Measurements from ENCODE around the gene PPCS.

Gene PPCS

DNA sequence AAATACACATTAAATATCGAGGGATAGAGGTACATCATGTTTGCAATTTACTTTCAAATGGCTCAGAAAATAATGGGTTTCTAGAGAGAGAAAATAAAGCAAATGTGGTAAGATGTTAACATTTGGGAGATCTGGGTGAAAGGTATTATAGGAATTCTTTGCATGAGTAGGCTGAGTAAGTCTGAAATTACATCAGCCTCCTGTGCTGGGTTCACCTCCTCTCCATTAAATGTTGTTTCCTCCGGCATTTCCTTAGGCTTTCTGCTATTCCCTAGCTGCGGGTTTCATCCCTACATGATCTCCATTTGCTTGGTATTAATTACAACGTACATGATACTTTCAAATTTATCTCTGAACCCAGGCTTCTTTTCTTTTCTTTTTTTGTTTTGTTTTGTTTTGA is 32.1 kb upstream of the PPCS start:
- Histone ChIP-seq H3K9me3 (ENCODE audit: control insufficient read depth, low read length) (no peaks in the 10 kb centered on the region), H3K27ac (ENCODE audit: insufficient read depth, low read length, poor library complexity, severe bottlenecking) (no peak overlapping the region), H3K4me1 (ENCODE audit: control insufficient read depth, insufficient read depth, low read length, poor library complexity, severe bottlenecking) (no peaks in the 10 kb centered on the region), H3K36me3 (ENCODE audit: control insufficient read depth, insufficient read depth, low read length) (no peaks in the 10 kb centered on the region), H3K27me3 (replicated peaks; ENCODE audit: control insufficient read depth, insufficient read depth, low read length, poor library complexity, severe bottlenecking) (no peaks in the 10 kb centered on the region), H3K4me3 (ENCODE audit: insufficient read depth, low read depth, low read length, poor library complexity, severe bottlenecking) (no peak overlapping the region)
- no peak for DNase-seq

GRCh38 chr1:42427240-42427639 is 29.1 kb upstream of the PPCS start:
- no peaks in the 10 kb centered on the region for H3K36me3 ChIP-seq (ENCODE audit: control insufficient read depth, insufficient read depth, low read length)
- no peak for DNase-seq
- no peak overlapping the region for H3K4me3 ChIP-seq (ENCODE audit: insufficient read depth, low read depth, low read length, poor library complexity, severe bottlenecking)
- no peaks in the 10 kb centered on the region for H3K27me3 ChIP-seq (replicated peaks; ENCODE audit: control insufficient read depth, insufficient read depth, low read length, poor library complexity, severe bottlenecking)
- H3K27ac ChIP-seq (ENCODE audit: insufficient read depth, low read length, poor library complexity, severe bottlenecking): no peak overlapping the region
- no peaks in the 10 kb centered on the region for H3K4me1 ChIP-seq (ENCODE audit: control insufficient read depth, insufficient read depth, low read length, poor library complexity, severe bottlenecking)
- no peaks in the 10 kb centered on the region for H3K9me3 ChIP-seq (ENCODE audit: control insufficient read depth, low read length)

DNA sequence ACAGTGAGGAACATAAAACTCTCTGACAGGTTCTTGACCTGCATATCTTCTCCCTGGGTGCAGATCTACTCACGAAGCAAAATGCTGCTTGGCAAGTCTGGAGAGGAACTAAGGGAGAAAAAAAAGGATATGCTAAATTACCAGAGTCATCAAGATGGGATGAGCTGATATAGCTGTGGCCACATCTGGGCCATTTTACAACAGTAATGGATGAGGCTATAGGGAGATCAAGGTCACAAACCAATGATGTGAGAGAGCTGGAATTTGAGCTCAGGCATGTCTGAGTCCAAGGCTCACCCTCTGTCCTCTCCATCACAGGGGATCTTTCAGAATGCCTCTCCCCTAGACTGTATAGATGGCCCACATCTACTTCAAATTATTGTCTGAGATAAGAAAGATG is 26.7 kb upstream of the PPCS start:
- Histone ChIP-seq H3K36me3 (ENCODE audit: control insufficient read depth, insufficient read depth, low read length) (no peaks in the 10 kb centered on the region), H3K4me1 (ENCODE audit: control insufficient read depth, insufficient read depth, low read length, poor library complexity, severe bottlenecking) (no peaks in the 10 kb centered on the region), H3K9me3 (ENCODE audit: control insufficient read depth, low read length) (no peaks in the 10 kb centered on the region), H3K4me3 (ENCODE audit: insufficient read depth, low read depth, low read length, poor library complexity, severe bottlenecking) (no peak overlapping the region), H3K27ac (ENCODE audit: insufficient read depth, low read length, poor library complexity, severe bottlenecking) (no peak overlapping the region), H3K27me3 (replicated peaks; ENCODE audit: control insufficient read depth, insufficient read depth, low read length, poor library complexity, severe bottlenecking) (no peaks in the 10 kb centered on the region)
- no peak for DNase-seq

GRCh38 chr1:42430286-42431135 is 25.8 kb upstream of the PPCS start:
- Histone ChIP-seq H3K36me3 (ENCODE audit: control insufficient read depth, insufficient read depth, low read length) (no peaks in the 10 kb centered on the region), H3K27me3 (replicated peaks; ENCODE audit: control insufficient read depth, insufficient read depth, low read length, poor library complexity, severe bottlenecking) (no peaks in the 10 kb centered on the region), H3K9me3 (ENCODE audit: control insufficient read depth, low read length) (no peaks in the 10 kb centered on the region), H3K4me3 (ENCODE audit: insufficient read depth, low read depth, low read length, poor library complexity, severe bottlenecking) (no peak overlapping the region), H3K4me1 (ENCODE audit: control insufficient read depth, insufficient read depth, low read length, poor library complexity, severe bottlenecking) (no peaks in the 10 kb centered on the region), H3K27ac (ENCODE audit: insufficient read depth, low read length, poor library complexity, severe bottlenecking) (no peak overlapping the region)
- no peak for DNase-seq

DNA sequence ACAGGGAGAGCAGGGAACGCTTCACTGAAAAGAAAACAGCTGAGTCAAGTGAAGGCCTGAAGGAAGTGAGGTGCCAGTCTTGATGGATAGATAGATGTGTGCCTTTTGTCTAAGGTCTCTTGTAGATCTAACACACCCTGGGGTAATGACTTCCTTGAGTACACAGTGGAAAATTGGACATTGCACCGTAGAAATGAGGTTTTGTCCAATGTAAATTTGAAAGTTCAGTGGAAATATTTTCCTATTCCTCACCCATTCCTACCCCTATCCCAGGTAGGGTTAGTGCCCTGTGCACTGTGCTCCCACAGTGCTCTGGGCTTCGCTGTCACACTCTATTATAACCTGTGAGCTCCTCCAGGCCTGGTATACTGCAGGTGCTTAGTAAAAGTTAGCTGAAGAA is 24.8 kb upstream of the PPCS start:
- no peaks in the 10 kb centered on the region for H3K27me3 ChIP-seq (replicated peaks; ENCODE audit: control insufficient read depth, insufficient read depth, low read length, poor library complexity, severe bottlenecking)
- no peak overlapping the region for H3K4me3 ChIP-seq (ENCODE audit: insufficient read depth, low read depth, low read length, poor library complexity, severe bottlenecking)
- no peaks in the 10 kb centered on the region for H3K9me3 ChIP-seq (ENCODE audit: control insufficient read depth, low read length)
- no peak for DNase-seq
- H3K36me3 ChIP-seq (ENCODE audit: control insufficient read depth, insufficient read depth, low read length): no peaks in the 10 kb centered on the region
- H3K27ac ChIP-seq (ENCODE audit: insufficient read depth, low read length, poor library complexity, severe bottlenecking): no peak overlapping the region
- H3K4me1 ChIP-seq (ENCODE audit: control insufficient read depth, insufficient read depth, low read length, poor library complexity, severe bottlenecking): no peaks in the 10 kb centered on the region

DNA sequence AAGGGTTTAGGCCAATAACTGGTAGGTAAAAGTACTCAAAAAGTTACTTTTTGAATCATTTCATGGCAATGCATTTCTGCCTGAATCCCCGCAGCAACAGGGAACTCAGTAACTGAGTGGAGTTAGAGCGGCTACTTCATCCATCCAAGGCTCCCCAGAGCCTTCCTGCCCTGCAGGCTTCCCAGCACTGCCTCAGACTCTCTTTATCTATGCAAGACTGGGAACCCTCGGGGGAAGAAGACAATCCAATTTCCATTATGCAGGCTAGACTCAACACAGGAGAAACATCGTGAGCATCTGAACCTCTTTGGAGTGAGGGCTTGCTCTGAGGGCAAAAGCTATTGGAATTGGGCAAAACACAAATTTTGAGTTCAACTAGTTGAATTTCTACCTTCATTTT is 23.6 kb upstream of the PPCS start:
- no peaks in the 10 kb centered on the region for H3K9me3 ChIP-seq (ENCODE audit: control insufficient read depth, low read length)
- no peaks in the 10 kb centered on the region for H3K27me3 ChIP-seq (replicated peaks; ENCODE audit: control insufficient read depth, insufficient read depth, low read length, poor library complexity, severe bottlenecking)
- no peak for DNase-seq
- no peak overlapping the region for H3K4me3 ChIP-seq (ENCODE audit: insufficient read depth, low read depth, low read length, poor library complexity, severe bottlenecking)
- H3K4me1 ChIP-seq (ENCODE audit: control insufficient read depth, insufficient read depth, low read length, poor library complexity, severe bottlenecking): no peaks in the 10 kb centered on the region
- no peaks in the 10 kb centered on the region for H3K36me3 ChIP-seq (ENCODE audit: control insufficient read depth, insufficient read depth, low read length)
- H3K27ac ChIP-seq (ENCODE audit: insufficient read depth, low read length, poor library complexity, severe bottlenecking): no peak overlapping the region

- Histone ChIP-seq H3K4me1 (ENCODE audit: control insufficient read depth, insufficient read depth, low read length, poor library complexity, severe bottlenecking) (no peaks in the 10 kb centered on the region), H3K27me3 (replicated peaks; ENCODE audit: control insufficient read depth, insufficient read depth, low read length, poor library complexity, severe bottlenecking) (no peaks in the 10 kb centered on the region), H3K4me3 (ENCODE audit: insufficient read depth, low read depth, low read length, poor library complexity, severe bottlenecking) (no peak overlapping the region), H3K27ac (ENCODE audit: insufficient read depth, low read length, poor library complexity, severe bottlenecking) (no peak overlapping the region), H3K36me3 (ENCODE audit: control insufficient read depth, insufficient read depth, low read length) (no peaks in the 10 kb centered on the region), H3K9me3 (ENCODE audit: control insufficient read depth, low read length) (no peaks in the 10 kb centered on the region)
- DNase-seq: no peak
Measured at GRCh38 chr1:42433369-42433768, 23.0 kb upstream of the PPCS start.

GRCh38 chr1:42434340-42434739 is 22.0 kb upstream of the PPCS start:
- Histone ChIP-seq H3K36me3 (ENCODE audit: control insufficient read depth, insufficient read depth, low read length) (no peaks in the 10 kb centered on the region), H3K27ac (ENCODE audit: insufficient read depth, low read length, poor library complexity, severe bottlenecking) (no peak overlapping the region), H3K4me3 (ENCODE audit: insufficient read depth, low read depth, low read length, poor library complexity, severe bottlenecking) (no peak overlapping the region), H3K9me3 (ENCODE audit: control insufficient read depth, low read length) (no peaks in the 10 kb centered on the region), H3K27me3 (replicated peaks; ENCODE audit: control insufficient read depth, insufficient read depth, low read length, poor library complexity, severe bottlenecking) (no peaks in the 10 kb centered on the region), H3K4me1 (ENCODE audit: control insufficient read depth, insufficient read depth, low read length, poor library complexity, severe bottlenecking) (no peaks in the 10 kb centered on the region)
- DNase-seq: no peak

DNA sequence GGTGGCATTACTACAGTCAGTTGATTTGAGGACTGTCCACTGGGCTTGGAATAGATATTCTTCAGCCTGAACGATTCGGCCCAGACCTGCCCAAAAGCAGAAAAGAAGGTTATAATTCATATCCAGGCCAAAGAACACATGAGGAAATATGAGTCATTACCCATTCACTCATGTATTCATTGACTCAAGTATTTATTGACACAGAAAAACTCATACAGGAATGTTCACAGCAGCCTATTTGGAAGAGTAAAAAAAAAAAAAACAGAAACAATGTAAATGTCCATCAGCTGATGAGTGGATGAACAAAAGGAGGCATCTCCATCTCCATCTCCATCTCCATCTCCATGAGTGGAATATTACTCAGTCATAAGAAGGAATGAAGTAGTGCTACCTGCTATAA is 16.4 kb upstream of the PPCS start:
- Histone ChIP-seq H3K36me3 (ENCODE audit: control insufficient read depth, insufficient read depth, low read length) (no peaks in the 10 kb centered on the region), H3K27ac (ENCODE audit: insufficient read depth, low read length, poor library complexity, severe bottlenecking) (no peak overlapping the region), H3K9me3 (ENCODE audit: control insufficient read depth, low read length) (no peaks in the 10 kb centered on the region), H3K27me3 (replicated peaks; ENCODE audit: control insufficient read depth, insufficient read depth, low read length, poor library complexity, severe bottlenecking) (no peaks in the 10 kb centered on the region), H3K4me3 (ENCODE audit: insufficient read depth, low read depth, low read length, poor library complexity, severe bottlenecking) (no peak overlapping the region), H3K4me1 (ENCODE audit: control insufficient read depth, insufficient read depth, low read length, poor library complexity, severe bottlenecking) (no peaks in the 10 kb centered on the region)
- DNase-seq: no peak

DNA sequence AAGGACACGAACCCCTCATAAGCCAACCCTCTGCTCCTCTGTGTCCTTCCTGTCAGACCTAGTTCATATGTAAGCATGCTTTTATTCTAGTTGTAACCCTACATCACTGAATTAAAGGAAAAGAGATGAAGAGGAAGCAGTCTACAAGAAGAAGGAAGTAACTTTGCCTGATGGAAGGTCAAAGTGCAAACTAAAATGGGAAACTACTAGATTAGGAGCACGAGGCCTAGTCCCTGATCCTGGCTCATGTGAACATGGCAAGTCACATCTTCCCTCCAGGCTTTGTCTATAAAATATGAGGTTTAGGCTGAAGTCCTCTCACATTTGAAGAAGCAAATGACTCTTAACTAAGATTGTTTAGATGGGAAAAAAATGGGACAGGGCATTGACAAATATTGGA is 13.7 kb upstream of the PPCS start:
- no peak for DNase-seq
- Histone ChIP-seq H3K27ac (ENCODE audit: insufficient read depth, low read length, poor library complexity, severe bottlenecking) (no peak overlapping the region), H3K9me3 (ENCODE audit: control insufficient read depth, low read length) (no peaks in the 10 kb centered on the region), H3K4me1 (ENCODE audit: control insufficient read depth, insufficient read depth, low read length, poor library complexity, severe bottlenecking) (no peaks in the 10 kb centered on the region), H3K36me3 (ENCODE audit: control insufficient read depth, insufficient read depth, low read length) (no peaks in the 10 kb centered on the region), H3K4me3 (ENCODE audit: insufficient read depth, low read depth, low read length, poor library complexity, severe bottlenecking) (no peak overlapping the region), H3K27me3 (replicated peaks; ENCODE audit: control insufficient read depth, insufficient read depth, low read length, poor library complexity, severe bottlenecking) (no peaks in the 10 kb centered on the region)

Measured in effector memory CD4-positive, alpha-beta T cell (primary cell).